Dedifferentiated amniotic fluid mesenchymal stem cell (primary cell): ENCODE measurements around the gene RAB34.

Experiments
- DNase-seq: peaks from one replicate; pipeline ENCODE4 v3.0.0-alpha.2; 2016; ENCODE audit errors: extremely low spot score

The RAB34 gene

DNA sequence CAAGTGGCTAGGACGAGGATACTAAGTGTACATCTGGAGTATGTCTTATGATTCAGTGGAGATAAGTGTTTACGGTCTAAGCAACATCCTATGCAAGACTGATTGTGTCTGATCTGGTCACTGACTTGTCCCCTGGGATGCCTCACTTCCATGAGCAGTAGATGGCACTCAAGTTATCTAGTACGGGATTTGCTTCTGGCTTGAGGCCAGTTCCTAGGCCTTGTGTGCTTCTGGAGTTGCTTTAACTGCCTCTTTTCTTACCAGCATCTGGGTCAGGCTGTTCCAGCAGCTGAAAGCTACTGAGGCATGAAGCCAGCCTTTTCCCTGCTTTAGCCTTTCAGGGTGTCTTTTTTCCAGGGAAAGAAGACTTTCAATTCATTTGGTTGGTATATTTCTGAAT lies 32.7 kb downstream of the RAB34 start:
- no peak for DNase-seq

GRCh38 chr17:28682655-28683054 lies 35.0 kb downstream of the RAB34 start:
- no peak for DNase-seq

- DNase-seq = no peak
These were observed 41.7 kb downstream of the RAB34 start for GRCh38 chr17:28675980-28676379.

- DNase-seq = no peak
These were observed 42.2 kb downstream of the RAB34 start for GRCh38 chr17:28675490-28675889.

- no peak for DNase-seq
These were observed 47.8 kb downstream of the RAB34 start for GRCh38 chr17:28669918-28670317.

DNA sequence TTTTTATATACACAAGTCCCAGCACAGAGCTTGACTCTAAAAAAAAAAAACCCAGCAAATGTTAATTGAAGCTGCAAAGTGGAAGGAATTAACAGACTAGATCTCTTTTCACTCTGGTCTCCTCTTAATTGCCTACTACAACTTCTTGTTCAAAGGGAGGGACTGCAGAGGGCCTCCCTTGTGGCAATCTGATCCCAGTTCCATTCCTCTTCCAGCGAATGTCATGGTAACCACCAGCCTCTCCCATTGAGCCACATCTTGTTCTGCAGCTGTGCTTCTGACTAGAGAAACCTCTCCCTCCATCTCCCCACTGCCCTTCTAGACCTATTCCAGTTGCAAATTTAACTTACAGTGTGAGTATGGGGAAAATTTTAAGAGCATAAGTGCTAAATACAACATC lies 49.8 kb downstream of the RAB34 start:
- DNase-seq = no peak

- DNase-seq = no peak
These were observed 51.7 kb downstream of the RAB34 start for GRCh38 chr17:28665994-28666393.
